Neural cell (in vitro differentiated cells): Measurements from ENCODE around the gene GPANK1. TPM values are rescaled to one million over a fixed set of nuclear protein-coding genes. Genes with fewer than 3 reads are reported as not detected.

ENCODE experiments used
- H2AFZ ChIP-seq: fragments of 200-600, 300-800 bp; sonication (generic), shearing (Covaris generic); 2 replicates; pipeline ENCODE4 v1.6.0; 2014; ENCODE audit warnings: low read depth, mild to moderate bottlenecking, antibody characterized with exemption, low read length, moderate library complexity
- H3F3A ChIP-seq: fragments of 200-600 bp; shearing (Covaris generic); 2 replicates; pipeline ENCODE4 v1.6.1; 2016; ENCODE audit warnings: mild to moderate bottlenecking, moderate library complexity, mixed read lengths, antibody characterized with exemption, low read length; ENCODE audit not compliant: insufficient read depth, poor library complexity, severe bottlenecking
- H3K27ac ChIP-seq: fragments of 200-600, 300-800 bp; sonication (generic), shearing (Covaris generic); 2 replicates; pipeline ENCODE4 v1.5.1; 2014; ENCODE audit warnings: mild to moderate bottlenecking, low read length, moderate library complexity
- H3K27me3 ChIP-seq: fragments of 300-800, 200-600 bp; sonication (generic), shearing (Covaris generic); 2 replicates; pipeline ENCODE4 v1.6.0; 2014; ENCODE audit warnings: mild to moderate bottlenecking, low read depth, low read length, moderate library complexity; ENCODE audit not compliant: insufficient read depth
- H3K36me3 ChIP-seq: fragments of 300-800, 200-600 bp; sonication (generic), shearing (Covaris generic); 2 replicates; pipeline ENCODE4 v1.5.1; 2014; ENCODE audit warnings: mild to moderate bottlenecking, antibody characterized with exemption, low read length, moderate library complexity; ENCODE audit not compliant: insufficient read depth
- H3K4me2 ChIP-seq: fragments of 300-800, 200-600 bp; sonication (generic), shearing (Covaris generic); 2 replicates; pipeline ENCODE4 v1.6.0; 2014; ENCODE audit warnings: mild to moderate bottlenecking, low read length
- H3K4me3 ChIP-seq: fragments of 300-800, 200-600 bp; sonication (generic), shearing (Covaris generic); 2 replicates; pipeline ENCODE4 v1.5.1; 2014; ENCODE audit warnings: mild to moderate bottlenecking, low read length, moderate library complexity
- H3K79me2 ChIP-seq: fragments of 200-600 bp; shearing (Covaris generic); replicated peaks from 2 replicates; pipeline ENCODE4 v1.6.0; 2014; ENCODE audit warnings: mild to moderate bottlenecking, low read length, moderate library complexity; ENCODE audit not compliant: insufficient read depth
- H3K9ac ChIP-seq: fragments of 300-800, 200-600 bp; sonication (generic), shearing (Covaris generic); 2 replicates; pipeline ENCODE4 v1.6.1; 2016; ENCODE audit warnings: mild to moderate bottlenecking, low read length, mixed read lengths
- H3K9me2 ChIP-seq: fragments of 200-600 bp; shearing (Covaris generic); 2 replicates; pipeline ENCODE4 v1.6.1; 2016; ENCODE audit warnings: mild to moderate bottlenecking, low read length, mixed read lengths; ENCODE audit not compliant: insufficient read depth
- H3K9me3 ChIP-seq: fragments of 200-600, 300-800 bp; sonication (generic), shearing (Covaris generic); 2 replicates; pipeline ENCODE4 v1.6.1; 2016; ENCODE audit warnings: mild to moderate bottlenecking, mixed run types, low read length, moderate library complexity, mixed read lengths
- H4K20me1 ChIP-seq: fragments of 200-600 bp; shearing (Covaris generic); 2 replicates; pipeline ENCODE4 v1.6.1; 2016; ENCODE audit warnings: mild to moderate bottlenecking, mixed run types; ENCODE audit not compliant: insufficient read depth
- CTCF ChIP-seq: fragments of 450-650 bp; IDR thresholded peaks from 2 replicates; pipeline ENCODE4 v1.5.1; 2014; ENCODE audit warnings: antibody characterized with exemption, mild to moderate bottlenecking, moderate library complexity; ENCODE audit not compliant: poor library complexity, severe bottlenecking
- EP300 ChIP-seq: fragments of 450-650 bp; conservative IDR thresholded peaks from 2 replicates; pipeline ENCODE4 v1.6.1; 2014; ENCODE audit warnings: antibody characterized with exemption, mild to moderate bottlenecking, moderate library complexity; ENCODE audit not compliant: poor library complexity, severe bottlenecking
- EZH2 ChIP-seq: fragments of 200-600, 300-800 bp; shearing (Covaris generic), sonication (generic); IDR thresholded peaks from 2 replicates; pipeline ENCODE4 v1.6.1; 2014; ENCODE audit warnings: antibody characterized with exemption, low read length, borderline replicate concordance, mild to moderate bottlenecking; ENCODE audit not compliant: insufficient read depth, poor library complexity, severe bottlenecking
- MXI1 ChIP-seq: fragments of 450-650 bp; conservative IDR thresholded peaks from 2 replicates; pipeline ENCODE4 v1.6.1; 2014; ENCODE audit warnings: antibody characterized with exemption, mild to moderate bottlenecking; ENCODE audit not compliant: poor library complexity, severe bottlenecking
- POLR2AphosphoS5 ChIP-seq: IDR thresholded peaks from 2 replicates; pipeline ENCODE4 v1.6.1; 2012
- RAD21 ChIP-seq: fragments of 450-650 bp; conservative IDR thresholded peaks from 2 replicates; pipeline ENCODE4 v1.6.1; 2014; ENCODE audit warnings: antibody characterized with exemption, mild to moderate bottlenecking, moderate library complexity
- REST ChIP-seq: IDR thresholded peaks from 2 replicates; pipeline ENCODE4 v1.6.1; 2012; ENCODE audit warnings: borderline replicate concordance
- SMC3 ChIP-seq: fragments of 450-650 bp; conservative IDR thresholded peaks from 2 replicates; pipeline ENCODE4 v1.6.1; 2014; ENCODE audit warnings: antibody characterized with exemption, mild to moderate bottlenecking, moderate library complexity; ENCODE audit not compliant: poor library complexity
- TAF1 ChIP-seq: IDR thresholded peaks from 2 replicates; pipeline ENCODE4 v1.6.1; 2012; ENCODE audit warnings: low read depth
- polyA plus RNA-seq: library from polyadenylated mRNA; depleted of rRNA; stranded (reverse); fragments of >200 nt; gene quantifications from 2 replicates; pipeline ENCODE4 v1.2.3, GENCODE V29; 2014

The GPANK1 gene
- polyA plus RNA-seq, 1 donor from 2014 or later: 18.4 TPM

GRCh38 chr6:31615748-31616147, 49.0 kb downstream of the GPANK1 start:
- Histone ChIP-seq H4K20me1 (no peaks in the 10 kb centered on the region), H3K27ac (no peak overlapping the region), H2AFZ (no peak overlapping the region), H3K9ac (no peak overlapping the region), H3K79me2 (peaks cover 1% of the 10 kb centered on the region), H3K4me2 (no peak overlapping the region), H3K9me2 (no peaks in the 10 kb centered on the region), H3K36me3 (no peaks in the 10 kb centered on the region), H3K4me3 (no peak overlapping the region), H3F3A (no peaks in the 10 kb centered on the region), H3K27me3 (no peaks in the 10 kb centered on the region), H3K9me3 (no peaks in the 10 kb centered on the region)
- TF ChIP-seq RAD21 (no peak), REST (no peak), POLR2AphosphoS5 (no peak), EZH2 (no peak), EP300 (no peak), SMC3 (no peak), TAF1 (no peak), MXI1 (no peak), CTCF (no peak)

GRCh38 chr6:31614684-31615578, 49.9 kb downstream of the GPANK1 start, which contains the start of gene AIF1:
Gene AIF1, plus strand, starts transcription at chr6:31615234. Its CDS starts 96 bp downstream, at chr6:31615330.
- no peaks in the 10 kb centered on the region for H4K20me1 ChIP-seq
- no peak within 1 kb of the TSS for H3K9ac ChIP-seq
- H3K4me3 ChIP-seq: no peak within 1 kb of the TSS
- no peaks in the 10 kb centered on the region for H3K9me3 ChIP-seq
- H3K4me2 ChIP-seq: no peak within 1 kb of the TSS
- TF ChIP-seq CTCF (no peak), TAF1 (no peak), REST (no peak), EZH2 (no peak), MXI1 (no peak), RAD21 (no peak), SMC3 (no peak), EP300 (no peak), POLR2AphosphoS5 (no peak)
- H2AFZ ChIP-seq: no peak within 1 kb of the TSS
- H3K27ac ChIP-seq: no peak within 1 kb of the TSS
- H3K79me2 ChIP-seq: no peaks in the 10 kb centered on the region
- H3K9me2 ChIP-seq: no peaks in the 10 kb centered on the region
- no peaks in the 10 kb centered on the region for H3K36me3 ChIP-seq
- H3F3A ChIP-seq: no peaks in the 10 kb centered on the region
- no peaks in the 10 kb centered on the region for H3K27me3 ChIP-seq
